Left lung (tissue), 10 donors: ENCODE measurements around the gene TSPO2. TPM values are rescaled to one million over a fixed set of nuclear protein-coding genes. Genes with fewer than 3 reads are reported as not detected.

Experiments
- ATAC-seq: fragments of 200-7000 bp; cut with Tn5 transposase; one replicate; pipeline ENCODE4 v1.9.1; 2020; ENCODE audit warnings: moderate library complexity
- DNase-seq, 4 donors: peaks; one replicate each; pipeline ENCODE4 v3.0.0-alpha.2; 2013 to 2020
- H3K27ac ChIP-seq, 2 donors: fragments of 200-600 bp; sonication (generic) in 1 of 2; one replicate each; pipeline versions ENCODE4 v1.5.0 to v1.8.0; 2020 to 2021
- H3K27me3 ChIP-seq, 2 donors: fragments of 200-600 bp; sonication (generic) in 1 of 2; one replicate each; pipeline versions ENCODE4 v1.5.0 to v1.8.0; 2020 to 2021
- H3K36me3 ChIP-seq, 2 donors: fragments of 200-600 bp; sonication (generic) in 1 of 2; one replicate each; pipeline versions ENCODE4 v1.5.0 to v1.8.0; 2020 to 2021
- H3K4me1 ChIP-seq, 2 donors: fragments of 200-600 bp; one replicate each; pipeline ENCODE4 v1.8.0; 2021
- H3K4me3 ChIP-seq, 2 donors: fragments of 200-600 bp; sonication (generic) in 1 of 2; one replicate each; pipeline versions ENCODE4 v1.5.0 to v1.8.0; 2020 to 2021; ENCODE audit warnings: mild to moderate bottlenecking in 1 of 2
- H3K9me3 ChIP-seq, 2 donors: fragments of 200-600 bp; sonication (generic) in 1 of 2; one replicate each; pipeline versions ENCODE4 v1.5.0 to v1.8.0; 2020 to 2021
- intact Hi-C, 2 donors: fragments of 100-400 bp; cut with DNase I; formaldehyde crosslinking; loops; one replicate each; pipeline versions ENCODE4 v1.11.2 to v1.14.2; 2022
- polyA plus RNA-seq, 6 donors: library from polyadenylated mRNA; unstranded; fragments of 120-200 nt; gene quantifications; one replicate each; pipeline ENCODE4 v1.2.1, GENCODE V29; 2013; ENCODE audit not compliant: insufficient read length in 6 of 6
- total RNA-seq, 2 donors: library from RNA; stranded (reverse); fragmentation: NEBNext Ultra II Directional; extraction: Animal tissue kit (Norgen Biotek cat#: 25700); gene quantifications; one replicate each; pipeline ENCODE4 v1.2.1, GENCODE V29; 2021
- TF ChIP-seq, protein P1 (sequence below), 2 donors: fragments of 200-600 bp; sonication (generic) in 1 of 2; IDR thresholded peaks; one replicate each; pipeline versions ENCODE4 v1.5.0 to v1.8.0; 2021; ENCODE audit warnings: antibody characterized with exemption in 2 of 2
- donor health status: DM: no; HTN: yes; CAD: no.
- donor health status: DM: no; HTN: no; CAD: no.

Gene TSPO2
- total and polyA plus RNA-seq, 8 donors: 0.52 to 1.5 (median 1.1) TPM; not detected in 2

GRCh38 chr6:41072836-41073202 is 30.6 kb downstream of the TSPO2 start, which contains the start of gene NFYA:
Gene NFYA (plus strand): TSS chr6:41072974. CDS start chr6:41079090, 6,116 bp downstream.
- Histone ChIP-seq H3K4me1 (peaks cover 11 to 49% of the 10 kb centered on the region in 2 donors), H3K27me3 (no peaks in the 10 kb centered on the region), H3K27ac (peak within 1 kb of the TSS; percentile 99 to 100), H3K9me3 (no peaks in the 10 kb centered on the region), H3K36me3 (no peaks in the 10 kb centered on the region), H3K4me3 (peak within 1 kb of the TSS; percentile 88 to 95)
- TF ChIP-seq, protein P1, sequence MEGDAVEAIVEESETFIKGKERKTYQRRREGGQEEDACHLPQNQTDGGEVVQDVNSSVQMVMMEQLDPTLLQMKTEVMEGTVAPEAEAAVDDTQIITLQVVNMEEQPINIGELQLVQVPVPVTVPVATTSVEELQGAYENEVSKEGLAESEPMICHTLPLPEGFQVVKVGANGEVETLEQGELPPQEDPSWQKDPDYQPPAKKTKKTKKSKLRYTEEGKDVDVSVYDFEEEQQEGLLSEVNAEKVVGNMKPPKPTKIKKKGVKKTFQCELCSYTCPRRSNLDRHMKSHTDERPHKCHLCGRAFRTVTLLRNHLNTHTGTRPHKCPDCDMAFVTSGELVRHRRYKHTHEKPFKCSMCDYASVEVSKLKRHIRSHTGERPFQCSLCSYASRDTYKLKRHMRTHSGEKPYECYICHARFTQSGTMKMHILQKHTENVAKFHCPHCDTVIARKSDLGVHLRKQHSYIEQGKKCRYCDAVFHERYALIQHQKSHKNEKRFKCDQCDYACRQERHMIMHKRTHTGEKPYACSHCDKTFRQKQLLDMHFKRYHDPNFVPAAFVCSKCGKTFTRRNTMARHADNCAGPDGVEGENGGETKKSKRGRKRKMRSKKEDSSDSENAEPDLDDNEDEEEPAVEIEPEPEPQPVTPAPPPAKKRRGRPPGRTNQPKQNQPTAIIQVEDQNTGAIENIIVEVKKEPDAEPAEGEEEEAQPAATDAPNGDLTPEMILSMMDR (IDR thresholded peaks at IDR 0.05): no peak
- intact Hi-C loops: no loop called here
- peak; percentile 85 for ATAC-seq
- DNase-seq: peak in 1 of 4 donors; percentile 99

DNA sequence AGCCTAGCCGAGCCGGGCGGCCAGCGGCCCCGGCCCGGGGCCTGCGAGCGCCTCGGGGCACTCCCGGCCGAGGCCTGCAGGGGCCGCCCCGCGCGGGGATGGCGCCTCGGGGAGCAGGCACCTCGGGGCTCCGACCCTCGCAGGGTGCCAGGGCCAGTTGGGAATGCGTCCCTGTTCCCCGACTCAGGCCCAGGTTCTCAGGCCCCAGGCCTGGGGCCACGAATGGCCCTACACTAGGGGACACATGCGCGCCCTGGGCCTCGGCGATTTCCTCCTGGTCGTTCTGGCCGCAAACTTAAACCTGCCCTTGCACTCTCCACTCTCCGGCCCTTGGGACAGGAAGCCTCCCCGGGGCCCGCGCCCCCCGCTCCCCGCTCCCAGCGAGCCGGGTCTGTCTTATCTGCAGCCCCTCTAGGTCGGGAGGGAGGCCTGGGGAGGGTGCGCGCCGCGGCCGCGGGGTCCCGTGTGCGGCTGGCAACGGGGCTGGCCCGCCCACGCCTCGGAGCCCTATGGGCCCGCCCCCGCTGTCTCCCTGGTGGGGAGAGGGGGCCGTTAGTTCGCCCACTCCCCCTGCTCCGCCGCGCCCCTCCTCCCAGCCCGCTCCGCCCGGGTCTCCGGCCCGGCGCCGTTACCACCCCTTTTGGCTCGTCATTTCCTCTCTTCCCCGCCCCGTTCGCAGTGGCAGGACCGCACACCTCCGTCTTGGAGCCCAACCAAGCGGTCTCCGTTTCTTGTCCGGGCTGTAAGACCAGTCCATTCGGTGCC is 31.1 kb downstream of the TSPO2 start:
- Histone ChIP-seq H3K27ac (peak overlapping the region; percentile 99 to 100), H3K4me3 (peak overlapping the region; percentile 88 to 95), H3K27me3 (no peaks in the 10 kb centered on the region), H3K9me3 (no peaks in the 10 kb centered on the region), H3K4me1 (peaks cover 11 to 54% of the 10 kb centered on the region in 2 donors), H3K36me3 (no peaks in the 10 kb centered on the region)
- intact Hi-C loops: no loop called here
- TF ChIP-seq, protein P1 (IDR thresholded peaks at IDR 0.05): peak in 1 of 2 donors; percentile 47
- DNase-seq (peak; percentile 75 to 95 (median 90)), ATAC-seq (peak; percentile 30)

DNA sequence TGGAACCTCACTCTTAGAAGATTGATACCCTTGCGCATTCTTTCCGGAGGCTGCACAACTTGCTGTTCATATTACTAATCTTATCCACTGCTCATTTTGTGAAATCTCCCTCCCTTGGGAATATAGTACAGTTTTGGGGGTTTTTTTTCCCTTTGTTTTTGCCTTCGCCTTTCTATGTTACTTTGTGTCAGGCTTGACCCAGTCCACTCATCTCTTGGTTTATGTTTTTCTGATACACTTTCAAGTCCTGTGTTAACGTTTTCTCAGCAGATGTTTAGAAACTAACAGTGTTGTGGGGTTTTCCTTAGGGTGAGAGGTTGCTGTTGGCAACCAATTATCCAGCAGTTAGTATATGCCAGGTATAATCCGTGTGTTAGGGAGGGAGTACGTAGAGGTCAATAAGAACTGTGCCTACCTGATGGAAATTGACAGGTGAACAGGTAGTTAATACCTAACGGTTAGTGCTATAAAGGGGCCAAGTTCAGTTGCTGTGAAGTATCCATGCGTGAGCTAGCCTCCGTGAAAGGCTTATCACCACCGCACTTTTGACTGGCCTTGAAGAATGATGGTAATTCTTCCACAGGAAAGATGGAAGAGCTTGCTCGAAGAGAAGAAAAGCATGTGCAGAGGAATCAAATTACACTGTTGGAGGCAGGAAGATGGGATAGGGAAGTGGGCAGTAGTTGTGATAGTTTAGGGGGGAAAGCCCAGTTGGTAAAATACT is 31.9 kb downstream of the TSPO2 start:
- TF ChIP-seq, protein P1 (IDR thresholded peaks at IDR 0.05): no peak
- DNase-seq: peak in 1 of 4 donors; percentile 26
- no peaks in the 10 kb centered on the region for H3K9me3 ChIP-seq
- intact Hi-C loops: no loop called here
- H3K4me1 ChIP-seq: peaks cover 11 to 58% of the 10 kb centered on the region in 2 donors
- peak overlapping the region; percentile 88 to 95 for H3K4me3 ChIP-seq
- peaks cover 0 to 3% of the 10 kb centered on the region in 2 donors for H3K36me3 ChIP-seq
- H3K27me3 ChIP-seq: no peaks in the 10 kb centered on the region
- no peak for ATAC-seq
- peak overlapping the region; percentile 99 to 100 for H3K27ac ChIP-seq

DNA sequence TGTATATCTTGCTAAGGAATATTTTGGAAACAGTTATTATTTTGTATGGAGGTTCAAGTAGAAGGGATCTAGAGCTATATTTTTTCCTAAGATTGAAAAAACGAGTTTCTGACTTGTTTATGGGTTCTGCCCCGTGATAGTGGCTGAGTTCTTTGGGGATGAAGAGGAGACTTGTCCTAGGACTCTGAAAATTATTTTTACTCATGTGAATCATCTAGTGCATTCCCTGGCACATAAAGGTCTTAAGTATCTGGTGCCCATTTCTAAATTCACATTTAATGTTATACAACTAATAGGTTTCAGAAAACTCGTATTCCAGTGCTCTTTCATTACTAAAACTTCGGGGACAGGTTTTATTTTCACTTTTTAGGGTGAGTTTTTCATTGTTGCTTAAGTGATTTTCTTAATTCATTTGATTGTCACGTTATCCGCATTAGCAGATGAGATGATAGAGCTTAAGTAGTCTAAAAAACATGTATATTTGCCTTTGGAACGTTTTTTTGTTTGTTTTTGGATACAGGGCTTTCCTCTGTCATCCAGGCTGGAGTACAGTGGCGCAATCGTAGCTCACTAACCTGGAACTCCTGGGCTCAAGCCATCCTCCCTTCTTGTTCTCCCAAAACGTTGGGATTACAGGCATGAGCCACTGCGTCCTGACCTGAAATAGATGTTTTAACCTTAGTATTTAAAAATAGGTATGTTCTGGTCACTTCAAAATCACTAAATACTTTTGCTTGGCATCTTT is 32.6 kb downstream of the TSPO2 start:
- DNase-seq (no peak), ATAC-seq (no peak)
- H3K9me3 ChIP-seq: no peaks in the 10 kb centered on the region
- peak overlapping the region; percentile 88 to 95 for H3K4me3 ChIP-seq
- peak overlapping the region; percentile 99 to 100 for H3K27ac ChIP-seq
- H3K36me3 ChIP-seq: peaks cover 0 to 10% of the 10 kb centered on the region in 2 donors
- no peaks in the 10 kb centered on the region for H3K27me3 ChIP-seq
- TF ChIP-seq, protein P1 (IDR thresholded peaks at IDR 0.05): no peak
- peaks cover 11 to 61% of the 10 kb centered on the region in 2 donors for H3K4me1 ChIP-seq
- intact Hi-C loops: no loop called here
